BE2C (cell line): ENCODE results near the gene ASPRV1.

Source experiments
- DNase-seq: peaks from one replicate; pipeline ENCODE4 v3.0.0-alpha.2; 2020
- H3K27me3 ChIP-seq: fragments of 250-450 bp; sonication (Bioruptor Pico); 2 replicates; pipeline ENCODE4 v1.5.1; 2020; ENCODE audit warnings: mild to moderate bottlenecking
- H3K36me3 ChIP-seq: fragments of 250-450 bp; sonication (Bioruptor Pico); 2 replicates; pipeline ENCODE4 v1.5.1; 2020; ENCODE audit warnings: mild to moderate bottlenecking
- H3K4me1 ChIP-seq: fragments of 250-450 bp; sonication (Bioruptor Pico); 2 replicates; pipeline ENCODE4 v1.5.1; 2020
- H3K4me3 ChIP-seq: 2 replicates; pipeline ENCODE4 v1.5.1; 2011; ENCODE audit warnings: low read depth, low read length
- H3K9me3 ChIP-seq: fragments of 250-450 bp; sonication (Bioruptor Pico); 2 replicates; pipeline ENCODE4 v1.5.1; 2020
- CTCF ChIP-seq: IDR thresholded peaks from 2 replicates; pipeline ENCODE4 v1.5.1; 2012; ENCODE audit warnings: mild to moderate bottlenecking, low read depth, low read length

Gene ASPRV1

GRCh38 chr2:69939722-69940121 is 21.7 kb downstream of the ASPRV1 start:
- TF ChIP-seq CTCF = no peak
- Histone ChIP-seq H3K9me3 (no peaks in the 10 kb centered on the region), H3K4me1 (no peaks in the 10 kb centered on the region), H3K4me3 (no peak overlapping the region), H3K27me3 (no peaks in the 10 kb centered on the region), H3K36me3 (no peaks in the 10 kb centered on the region)
- DNase-seq = no peak

DNA sequence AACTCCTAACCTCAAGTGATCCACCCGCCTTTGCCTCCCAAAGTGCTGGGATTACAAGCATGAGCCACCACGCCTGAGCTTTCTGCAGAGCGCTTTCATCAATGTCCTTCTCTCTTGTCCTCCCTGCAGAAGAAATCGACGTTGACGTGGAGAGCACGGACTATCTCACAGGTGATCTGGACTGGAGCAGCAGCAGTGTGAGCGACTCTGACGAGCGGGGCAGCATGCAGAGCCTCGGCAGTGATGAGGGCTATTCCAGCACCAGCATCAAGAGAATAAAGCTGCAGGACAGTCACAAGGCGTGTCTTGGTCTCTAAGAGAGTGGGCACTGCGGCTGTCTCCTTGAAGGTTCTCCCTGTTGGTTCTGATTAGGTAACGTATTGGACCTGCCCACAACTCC is 23.5 kb downstream of the ASPRV1 start:
- no peaks in the 10 kb centered on the region for H3K36me3 ChIP-seq
- no peak overlapping the region for H3K4me3 ChIP-seq
- no peak for TF ChIP-seq CTCF
- DNase-seq = no peak
- H3K4me1 ChIP-seq = no peaks in the 10 kb centered on the region
- no peaks in the 10 kb centered on the region for H3K9me3 ChIP-seq
- no peaks in the 10 kb centered on the region for H3K27me3 ChIP-seq

DNA sequence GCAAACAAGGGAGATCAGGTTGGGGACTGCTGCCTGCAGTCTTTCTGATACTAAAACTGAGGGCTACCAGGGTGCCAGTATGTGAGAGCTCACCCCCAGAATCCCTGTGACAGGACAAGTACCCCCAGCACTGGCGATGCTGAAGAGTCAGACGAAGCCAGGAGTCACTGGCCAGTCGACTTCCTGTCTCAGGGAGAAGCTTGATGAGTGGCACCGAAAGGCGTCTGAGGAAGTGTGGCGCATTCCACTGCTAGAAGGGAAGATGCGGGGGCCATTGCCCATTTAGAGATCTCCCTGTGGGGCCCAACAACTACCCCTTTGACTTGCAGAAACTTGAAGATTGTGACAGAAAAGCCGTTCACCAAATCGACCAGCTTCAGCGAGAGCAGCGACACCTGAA is 24.5 kb downstream of the ASPRV1 start:
- Histone ChIP-seq H3K4me3 (no peak overlapping the region), H3K9me3 (no peaks in the 10 kb centered on the region), H3K4me1 (no peaks in the 10 kb centered on the region), H3K36me3 (no peaks in the 10 kb centered on the region), H3K27me3 (no peaks in the 10 kb centered on the region)
- DNase-seq = no peak
- TF ChIP-seq CTCF = no peak

DNA sequence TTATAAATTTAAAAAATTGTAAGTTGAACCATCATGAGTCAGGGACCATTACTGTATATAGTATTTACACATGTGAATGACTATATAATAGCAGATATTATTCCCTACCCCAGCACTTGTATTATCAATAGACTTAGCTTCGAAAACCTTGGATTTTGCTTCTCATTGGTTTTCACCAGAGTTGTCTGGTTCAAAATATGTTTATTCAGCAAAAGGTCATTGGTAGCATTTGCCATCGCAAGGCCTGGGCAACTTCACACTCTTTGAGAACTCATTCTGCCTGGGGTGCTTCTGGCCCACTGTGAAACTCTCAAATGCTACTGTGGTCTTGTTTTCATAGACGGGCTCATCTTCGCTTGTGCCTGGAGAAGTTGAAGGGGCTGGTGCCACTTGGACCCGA is 26.4 kb downstream of the ASPRV1 start:
- TF ChIP-seq CTCF = no peak
- DNase-seq = no peak
- Histone ChIP-seq H3K36me3 (no peaks in the 10 kb centered on the region), H3K9me3 (no peaks in the 10 kb centered on the region), H3K27me3 (no peaks in the 10 kb centered on the region), H3K4me3 (no peak overlapping the region), H3K4me1 (no peaks in the 10 kb centered on the region)

DNA sequence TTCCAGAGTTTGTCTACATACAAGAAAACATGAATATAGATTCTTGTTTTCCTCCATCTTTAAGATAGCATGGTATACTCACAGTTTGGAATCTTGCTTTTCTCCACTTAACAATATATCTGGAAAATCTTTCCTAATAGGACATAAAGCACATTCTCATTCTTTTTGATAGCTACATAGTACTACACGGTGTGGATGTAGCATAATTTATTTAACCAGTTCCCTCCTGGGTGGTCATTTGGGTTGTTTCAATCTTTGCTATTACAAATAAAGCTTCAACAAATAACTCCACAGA is 26.9 kb downstream of the ASPRV1 start:
- Histone ChIP-seq H3K9me3 (no peaks in the 10 kb centered on the region), H3K36me3 (no peaks in the 10 kb centered on the region), H3K4me1 (no peaks in the 10 kb centered on the region), H3K4me3 (no peak overlapping the region), H3K27me3 (no peaks in the 10 kb centered on the region)
- no peak for DNase-seq
- TF ChIP-seq CTCF = no peak

DNA sequence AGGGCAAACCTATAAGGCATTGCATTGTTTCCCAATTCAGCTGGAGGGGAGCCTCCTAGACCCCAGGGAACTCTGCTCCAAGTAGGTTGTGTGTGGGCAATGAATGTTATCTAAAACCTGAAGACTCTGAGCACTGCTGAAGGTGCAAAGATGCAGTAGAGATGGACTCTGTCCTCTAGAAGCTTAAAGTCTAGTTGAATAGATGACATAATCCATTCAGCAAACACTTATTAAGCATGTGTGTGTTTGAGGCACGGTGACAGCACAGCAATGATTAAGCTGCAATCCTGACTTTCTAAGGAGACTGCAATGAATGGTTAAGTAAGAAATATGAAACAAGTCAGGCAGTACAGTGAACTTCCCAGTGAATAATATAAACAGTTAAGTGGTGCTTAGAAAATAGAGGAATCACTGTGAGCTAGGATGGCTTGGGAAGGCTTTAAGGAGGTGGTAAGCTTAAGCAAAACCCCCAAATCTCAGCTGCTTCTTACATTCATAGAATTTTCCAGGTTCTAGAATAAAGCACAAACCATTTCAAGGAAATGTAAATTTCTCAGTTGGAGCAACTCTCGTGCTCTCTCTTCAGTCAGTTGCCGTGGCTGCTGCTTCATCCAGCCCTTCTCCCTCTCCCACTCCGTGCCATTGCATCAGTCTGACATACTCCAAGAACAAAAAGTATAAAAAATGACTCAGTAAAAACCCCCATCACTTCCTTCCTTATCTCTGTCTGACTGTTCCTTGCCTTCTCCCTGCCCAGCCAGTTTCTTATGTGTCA is 27.4 kb downstream of the ASPRV1 start:
- DNase-seq = no peak
- no peaks in the 10 kb centered on the region for H3K9me3 ChIP-seq
- no peak overlapping the region for H3K4me3 ChIP-seq
- no peaks in the 10 kb centered on the region for H3K27me3 ChIP-seq
- no peak for TF ChIP-seq CTCF
- H3K4me1 ChIP-seq = no peaks in the 10 kb centered on the region
- H3K36me3 ChIP-seq = no peaks in the 10 kb centered on the region
